HG03045 (cell line): ENCODE data around the gene YIPF3.
"Not testable (repeated sequence)": the region's sequence is repeated elsewhere in the genome, so short reads cannot be mapped to it uniquely, and the experiment has no call there.

Experiments
- ATAC-seq: cut with Tn5 transposase; IDR thresholded peaks from one replicate; pipeline ENCODE4 v1.9.1; 2021; ENCODE audit warnings: mild to moderate bottlenecking, moderate library complexity; ENCODE audit not compliant: unreplicated experiment

The YIPF3 gene

DNA sequence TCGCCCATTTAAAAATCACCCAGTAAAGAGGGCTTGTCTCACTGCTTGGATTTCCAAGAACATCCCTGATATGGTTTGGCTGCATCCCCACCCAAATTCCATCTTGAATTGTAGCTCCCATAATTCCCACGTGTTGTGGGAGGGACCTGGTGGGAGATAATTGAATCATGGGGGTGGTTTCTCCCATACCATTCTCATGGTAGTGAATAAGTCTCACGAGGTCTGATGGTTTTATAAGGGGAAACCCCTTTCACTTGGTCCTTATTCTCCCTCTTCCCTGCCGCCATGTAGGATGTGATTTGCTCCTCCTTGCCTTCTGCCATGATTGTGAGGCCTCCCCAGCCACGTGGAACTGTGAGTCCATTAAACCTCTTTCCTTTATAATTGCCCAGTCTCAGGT, 49.5 kb downstream of the YIPF3 start:
- ATAC-seq = not testable (repeated sequence)

GRCh38 chr6:43465948-43466347, 50.8 kb downstream of the YIPF3 start:
- no peak for ATAC-seq

DNA sequence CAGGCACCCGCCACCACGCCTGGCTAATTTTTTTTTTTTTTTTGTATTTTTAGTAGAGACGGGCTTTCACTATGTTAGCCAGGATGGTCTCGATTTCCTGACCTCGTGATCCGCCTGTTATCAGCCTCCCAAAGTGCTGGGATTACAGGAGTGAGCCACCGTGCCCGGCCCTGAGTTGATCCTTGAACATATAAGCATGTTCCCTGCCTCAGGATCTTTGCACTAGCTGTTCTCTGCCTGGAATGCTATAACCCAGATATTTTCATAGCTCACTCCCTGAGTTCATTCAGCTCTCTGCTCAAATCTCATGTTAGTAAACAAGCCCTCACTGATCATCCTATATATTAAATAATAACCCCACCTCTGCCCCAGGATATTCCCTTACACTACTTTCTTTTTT, 52.4 kb downstream of the YIPF3 start:
- ATAC-seq = no peak

DNA sequence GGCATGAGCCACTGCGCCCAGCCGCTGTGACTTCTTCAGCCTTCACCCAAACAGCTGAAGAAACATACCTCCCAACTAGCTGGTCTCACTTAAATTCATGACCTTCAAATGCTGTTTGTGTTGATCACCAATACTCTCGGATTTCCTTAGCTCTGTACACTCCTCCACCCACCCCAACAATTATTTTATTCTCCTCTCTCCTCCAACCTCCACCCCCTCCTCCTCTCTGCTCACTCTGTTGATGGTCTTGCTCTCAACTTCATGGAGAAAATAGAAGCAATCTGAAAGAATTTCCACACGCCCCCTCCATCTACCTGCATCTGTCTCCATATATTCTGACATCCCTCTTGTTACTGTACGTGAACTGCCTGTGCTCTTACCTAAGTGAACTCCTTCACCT, 54.8 kb downstream of the YIPF3 start:
- no peak for ATAC-seq
